HG03457 (cell line): ENCODE results near the gene PRR12.

Source experiments
- ATAC-seq: cut with Tn5 transposase; IDR thresholded peaks from one replicate; pipeline ENCODE4 v1.9.1; 2021; ENCODE audit warnings: moderate number of reproducible peaks; ENCODE audit not compliant: unreplicated experiment

Gene PRR12

DNA sequence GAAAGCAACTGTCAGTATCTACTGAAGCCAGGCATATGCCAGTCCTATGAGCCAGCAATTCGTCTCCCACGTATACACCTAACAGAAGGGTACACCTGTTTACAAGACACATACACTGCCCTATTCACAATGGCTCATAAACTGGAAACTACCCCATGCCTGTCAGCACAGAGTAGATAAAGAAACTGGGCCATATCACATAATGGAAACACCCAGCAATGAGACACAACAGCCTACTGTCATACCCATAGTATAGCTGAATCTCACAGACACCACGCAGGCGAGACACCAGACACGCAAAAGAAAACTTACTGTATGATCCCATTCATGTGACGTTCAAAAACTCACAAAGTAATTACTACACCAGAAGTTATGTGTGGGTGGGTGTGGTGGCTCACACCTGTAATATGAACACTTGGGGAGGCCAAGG is 26.4 kb upstream of the PRR12 start:
- no peak for ATAC-seq

DNA sequence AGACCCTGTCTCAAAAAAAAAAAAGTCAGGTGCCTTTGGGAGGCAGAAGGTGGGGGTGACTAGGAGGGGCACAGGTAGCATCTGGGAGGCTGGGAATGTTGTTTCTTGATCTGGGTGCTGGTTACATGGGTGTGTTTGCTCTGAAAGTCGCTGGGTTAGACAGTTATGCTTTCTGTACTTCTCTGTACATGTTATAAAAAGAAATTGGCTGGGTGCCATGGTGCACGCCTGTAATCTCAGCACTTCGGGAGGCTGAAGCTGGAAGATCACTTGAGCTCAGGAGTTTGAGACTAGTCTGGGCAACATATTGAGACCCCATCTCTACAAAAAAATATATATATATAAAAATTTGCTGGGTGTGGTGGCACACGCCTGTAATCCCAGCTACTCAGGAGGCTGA is 25.7 kb upstream of the PRR12 start:
- no peak for ATAC-seq

DNA sequence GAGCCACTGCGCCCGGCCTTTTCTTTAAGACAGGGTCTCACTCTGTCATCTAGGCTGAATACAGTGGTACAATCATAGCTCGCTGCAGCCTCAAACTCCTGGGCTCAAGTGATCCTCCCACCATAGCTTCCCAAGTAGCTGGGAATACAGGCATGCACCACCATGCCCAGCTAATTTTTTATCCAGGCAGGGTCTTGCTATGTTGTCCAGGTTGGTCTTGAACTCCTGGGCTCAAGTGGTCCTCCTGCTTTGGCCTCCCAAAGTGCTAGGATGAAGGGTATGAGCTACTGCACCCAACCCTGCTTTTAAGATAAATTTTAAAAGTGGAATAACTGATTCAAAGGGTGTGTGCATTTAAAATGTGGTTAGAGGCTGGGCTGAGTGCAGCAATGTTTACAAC is 24.7 kb upstream of the PRR12 start:
- no peak for ATAC-seq

DNA sequence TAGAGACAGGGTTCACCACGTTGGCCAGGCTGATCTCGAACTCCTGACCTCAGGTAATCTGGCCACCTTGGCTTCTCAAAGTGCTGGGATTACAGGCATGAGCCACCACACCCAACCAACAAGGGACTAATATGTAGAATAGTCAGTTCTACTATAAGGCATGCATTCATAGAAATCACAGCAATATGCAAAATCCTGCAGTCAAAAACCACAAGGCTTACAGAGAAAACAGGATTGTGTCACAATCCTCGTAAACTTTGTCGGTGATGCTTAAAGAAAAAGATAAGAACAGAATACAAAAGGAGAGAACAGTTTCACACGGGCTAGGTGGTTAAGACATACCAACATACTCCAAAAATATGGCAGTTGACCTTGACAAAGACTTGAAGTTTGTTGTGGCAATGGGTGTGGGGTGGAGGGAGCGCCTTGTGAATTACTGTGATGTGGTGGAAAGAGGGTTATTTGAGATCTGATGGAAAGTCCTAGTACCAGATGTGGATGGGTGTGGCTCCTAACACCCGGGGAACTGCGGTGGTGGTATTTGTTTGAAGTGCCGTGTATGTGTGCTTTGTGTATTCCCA is 23.0 kb upstream of the PRR12 start:
- ATAC-seq = no peak

DNA sequence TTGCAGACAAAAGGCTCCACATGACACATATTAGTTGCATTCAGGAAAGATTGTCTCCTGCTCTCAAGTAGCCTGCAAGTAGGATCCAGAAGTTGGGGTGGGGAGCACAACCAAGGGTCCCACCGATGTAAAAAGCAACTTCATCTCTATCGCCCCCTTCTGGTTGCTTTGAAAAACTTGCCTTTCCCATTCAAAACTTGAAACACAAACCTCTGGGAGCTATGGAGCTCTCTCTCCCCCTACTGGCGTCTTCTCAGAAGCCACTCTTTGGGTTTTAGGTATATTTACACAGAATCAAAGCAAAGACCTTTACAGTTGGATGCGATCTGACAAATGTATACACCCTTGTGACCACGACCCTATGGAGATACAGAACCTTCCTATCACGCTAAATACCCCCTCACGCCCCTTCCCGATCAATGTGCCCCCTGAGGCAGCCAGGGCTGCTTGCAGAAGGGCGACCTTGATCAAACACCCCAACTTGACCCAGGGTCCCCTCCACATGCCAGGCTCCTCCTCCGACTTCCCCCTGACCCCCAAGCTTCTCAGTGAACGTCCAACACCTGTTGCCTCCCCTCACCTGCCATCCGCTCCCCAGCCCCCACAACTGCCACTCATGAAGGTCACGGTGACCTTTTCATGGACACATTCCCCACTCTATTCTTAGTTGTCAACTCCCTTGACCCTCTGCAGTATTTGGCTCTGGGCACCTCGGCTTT is 20.7 kb upstream of the PRR12 start:
- no peak for ATAC-seq

DNA sequence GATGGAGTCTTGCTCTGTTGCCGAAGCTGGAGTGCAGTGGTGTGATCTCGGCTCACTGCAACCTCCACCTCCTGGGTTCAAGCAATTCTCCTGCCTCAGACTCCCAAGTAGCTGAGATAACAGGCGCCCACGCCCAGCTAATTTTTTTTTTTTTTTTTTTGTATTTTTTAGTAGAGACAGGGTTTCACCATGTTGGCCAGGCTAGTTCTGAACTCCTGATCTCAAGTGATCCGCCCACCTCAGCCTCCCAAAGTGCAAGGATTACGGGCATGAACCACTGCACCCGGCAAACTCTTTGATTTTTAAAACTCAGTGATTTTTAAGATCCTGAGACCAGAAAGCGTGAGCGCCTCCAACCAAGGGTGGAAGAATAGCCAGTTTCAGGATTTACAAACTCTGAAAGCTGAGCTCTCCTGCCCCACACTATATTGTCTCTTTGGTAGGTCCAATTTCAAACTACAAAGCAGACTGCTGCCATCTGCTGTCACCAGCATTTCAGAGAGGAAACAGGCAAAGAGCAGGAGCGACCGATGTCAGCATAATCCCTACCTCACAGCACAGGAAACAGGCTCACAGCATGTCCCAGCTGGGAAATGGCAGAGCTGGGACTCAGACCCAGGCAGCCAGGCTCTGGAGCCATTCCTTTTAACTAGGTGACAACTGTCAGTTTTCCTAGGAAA is 19.8 kb upstream of the PRR12 start:
- ATAC-seq = no peak

DNA sequence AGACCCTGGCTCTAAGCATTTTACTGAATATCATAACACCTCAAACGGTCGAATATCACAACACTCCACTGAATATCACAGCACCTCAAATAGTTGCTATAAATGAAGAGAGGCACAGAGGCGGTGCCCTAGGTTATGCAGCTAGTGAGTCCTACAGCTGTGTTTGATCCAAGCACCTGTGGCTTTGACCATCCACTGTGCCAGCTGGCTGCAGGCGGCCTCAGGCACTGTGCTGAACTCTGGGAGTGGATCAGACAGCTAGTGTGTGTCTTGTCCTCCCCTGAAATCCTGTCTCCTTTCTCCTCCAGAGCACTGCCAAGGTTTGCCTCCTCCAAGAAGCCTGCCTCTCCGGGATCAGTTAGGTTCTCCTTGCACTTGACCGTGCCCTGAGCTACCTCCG is 18.0 kb upstream of the PRR12 start:
- no peak for ATAC-seq

DNA sequence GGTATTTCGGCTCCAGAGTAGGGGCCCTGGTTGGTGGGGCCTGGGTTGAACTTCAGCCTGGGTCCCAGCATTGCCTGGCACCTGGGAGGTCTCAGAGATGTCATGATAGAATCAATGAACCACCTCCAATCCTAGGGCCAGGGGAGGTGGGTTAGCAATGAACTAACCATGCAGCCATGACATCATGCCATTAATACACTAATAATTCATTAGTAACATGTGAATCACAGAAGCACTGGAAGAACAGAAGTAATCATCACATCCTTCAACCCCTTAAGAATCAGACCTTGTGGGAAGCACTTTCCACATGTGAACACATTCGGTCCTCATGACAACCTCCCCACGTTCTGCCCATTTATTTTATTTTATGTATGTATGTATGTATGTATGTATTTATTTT is 17.6 kb upstream of the PRR12 start:
- ATAC-seq = no peak

DNA sequence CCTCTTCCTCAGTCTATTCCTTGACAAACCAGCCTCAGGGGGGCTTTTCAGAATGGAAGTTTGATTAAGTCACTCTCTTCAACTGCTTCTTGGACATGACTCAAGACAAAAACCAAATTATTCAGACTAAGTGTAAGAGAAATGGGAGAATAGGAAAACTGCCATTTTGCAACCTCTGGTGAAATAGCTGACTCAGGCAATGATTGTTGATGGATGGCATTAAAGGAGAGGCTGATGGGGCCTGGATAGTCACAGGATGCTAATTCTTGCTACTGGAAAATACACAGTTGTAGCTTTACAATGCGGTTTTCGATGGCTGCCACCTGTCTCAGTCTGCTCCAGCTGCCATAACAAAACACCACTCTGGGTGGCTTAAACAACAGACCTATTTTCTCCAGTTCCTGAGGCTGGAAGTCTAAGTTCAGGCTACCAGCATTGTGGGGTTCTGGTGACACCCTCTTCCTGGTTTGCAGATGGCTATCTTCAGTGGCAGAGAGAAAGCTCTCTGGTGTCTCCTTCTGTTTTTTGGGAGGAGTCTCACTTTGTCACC is 16.7 kb upstream of the PRR12 start:
- no peak for ATAC-seq

DNA sequence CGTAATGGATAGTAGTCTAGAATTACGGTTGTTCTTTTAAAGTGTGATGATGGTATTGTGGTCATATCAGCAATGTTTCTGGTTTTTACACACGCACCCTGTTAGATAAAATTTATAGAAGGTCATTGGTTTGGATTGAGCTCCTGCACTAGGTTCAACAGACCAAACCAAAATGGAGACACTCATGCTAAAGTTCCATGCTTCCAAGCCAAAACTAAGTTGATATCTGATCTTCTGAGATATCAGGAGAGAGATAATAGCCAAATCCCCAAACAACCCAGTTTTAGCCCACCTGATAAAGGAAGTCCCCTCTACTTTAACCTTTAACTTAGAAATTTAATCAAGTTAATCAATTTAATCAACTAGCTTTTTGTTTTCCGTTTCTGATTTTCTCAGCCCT is 11.8 kb upstream of the PRR12 start:
- ATAC-seq = no peak

DNA sequence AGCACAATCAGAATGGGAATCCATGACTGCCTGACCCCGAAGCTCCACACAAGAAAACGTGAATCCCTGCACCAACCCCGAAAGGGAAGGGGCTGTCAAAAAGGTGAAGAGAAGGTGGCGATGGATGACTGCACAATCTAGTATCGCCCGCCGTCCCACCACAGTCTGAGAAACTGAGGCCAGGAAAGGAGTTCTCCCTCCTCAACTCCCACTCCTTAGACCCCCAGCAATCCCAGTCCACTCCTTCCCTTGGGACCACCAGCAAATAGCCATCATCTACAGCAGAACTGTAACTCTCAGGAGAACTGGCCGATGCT is 11.1 kb upstream of the PRR12 start:
- peak; percentile 17 for ATAC-seq

DNA sequence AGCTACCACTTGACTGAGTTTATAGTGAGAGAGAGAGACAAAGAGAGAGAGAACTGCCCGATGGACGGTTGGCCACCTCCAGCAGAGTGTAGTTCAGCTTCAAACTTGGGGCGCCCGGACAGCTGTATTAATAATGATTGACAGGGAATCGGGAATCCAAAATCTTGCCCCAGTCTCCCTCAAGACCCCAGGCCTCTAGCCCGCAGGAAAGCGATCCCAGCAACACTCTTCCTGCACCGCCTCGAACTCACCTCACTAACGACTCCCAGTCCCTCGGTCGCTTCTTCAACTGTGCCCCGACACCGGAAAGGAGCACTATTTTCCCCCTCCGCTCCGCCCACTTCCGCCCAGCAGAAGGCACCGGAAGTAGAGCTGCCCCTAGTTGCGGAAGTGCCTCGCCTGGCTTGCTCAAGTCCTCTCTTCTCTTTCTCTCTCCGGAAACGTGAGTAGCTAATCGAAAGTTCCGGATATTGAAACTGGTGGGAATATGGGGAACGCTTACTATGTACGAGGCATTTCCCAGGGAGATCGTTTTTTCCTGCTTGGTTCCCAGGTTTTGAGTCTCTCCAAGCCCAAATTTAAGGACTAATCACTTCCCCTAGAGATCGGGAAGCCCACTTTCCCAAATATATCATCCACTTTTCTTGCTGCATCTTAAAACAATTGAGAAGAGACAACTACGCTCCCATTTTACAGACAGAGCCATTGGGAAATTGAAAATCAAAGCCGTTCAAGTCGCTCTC is 10.5 kb upstream of the PRR12 start, which contains the start of gene NOSIP:
NOSIP (minus strand) TSS at position 293 of the 743 bp plus-strand sequence. CDS start 19,865 bp downstream, outside the sequence.
- ATAC-seq = peak; percentile 70

DNA sequence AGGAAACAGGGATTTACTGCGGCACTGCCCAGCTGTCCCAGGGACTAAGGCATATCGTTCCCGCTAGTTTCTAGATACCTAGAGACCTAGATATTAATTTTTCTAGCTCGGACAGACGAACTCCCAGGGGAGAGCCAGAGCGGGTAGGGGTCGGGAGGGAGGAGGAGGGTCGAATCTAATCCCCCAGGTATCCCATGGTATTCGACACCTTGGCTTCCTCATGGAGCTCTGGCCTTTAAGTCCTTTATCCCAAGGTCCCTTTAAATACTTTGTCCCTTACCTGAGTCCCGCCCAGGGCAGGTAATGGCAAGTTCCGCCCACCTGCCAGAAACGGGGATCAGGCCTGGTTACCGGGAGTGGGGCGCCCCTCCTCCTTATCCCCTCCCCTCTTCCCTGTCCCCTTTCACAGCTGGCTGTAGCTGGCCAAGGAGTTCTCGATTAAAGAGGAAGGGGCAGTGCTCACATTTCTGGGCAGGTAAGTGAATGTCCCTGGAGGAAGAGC is 9.9 kb upstream of the PRR12 start, which contains the start of gene PRRG2:
PRRG2 (plus strand) TSS at position 310 of the 502 bp plus-strand sequence. CDS start 1,904 bp downstream, outside the sequence.
- no peak for ATAC-seq

DNA sequence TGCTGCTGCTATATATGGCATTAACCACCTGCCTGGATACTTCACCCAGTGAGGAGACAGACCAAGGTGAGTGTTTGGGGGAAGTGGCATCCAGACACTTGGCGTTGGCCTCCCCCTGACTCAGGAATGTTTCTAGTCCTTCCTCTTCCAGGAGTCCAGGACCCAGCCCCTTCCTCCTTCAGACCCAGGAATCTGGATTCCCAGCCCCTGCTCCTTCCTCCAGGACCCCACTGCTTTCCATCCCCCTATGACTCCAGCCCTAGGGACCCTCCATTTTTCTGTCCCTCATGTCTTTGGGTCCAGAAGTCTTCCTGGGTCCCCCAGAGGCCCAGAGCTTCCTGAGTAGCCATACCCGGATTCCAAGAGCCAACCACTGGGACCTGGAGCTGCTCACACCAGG is 7.7 kb upstream of the PRR12 start:
- no peak for ATAC-seq

DNA sequence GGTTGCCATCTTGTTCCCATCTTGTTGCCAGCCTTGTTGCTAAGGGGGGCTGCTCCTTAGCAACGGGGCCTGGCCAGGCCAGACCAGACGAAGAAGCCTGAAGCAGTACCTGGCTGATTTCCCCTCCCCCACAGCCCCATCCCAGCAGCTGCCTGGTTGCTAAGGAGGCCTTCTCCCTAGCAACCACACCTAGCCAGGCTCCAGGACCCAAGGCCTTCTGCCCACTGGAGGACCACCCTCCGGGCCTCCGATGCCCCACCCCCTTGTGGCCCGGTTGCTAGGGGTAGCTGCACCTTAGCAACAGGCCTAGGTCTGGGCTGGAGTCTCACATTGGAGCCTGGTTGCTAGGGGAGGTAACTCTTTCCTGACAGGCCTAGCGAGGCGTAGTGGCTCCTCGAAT is 6.0 kb upstream of the PRR12 start:
- no peak for ATAC-seq

DNA sequence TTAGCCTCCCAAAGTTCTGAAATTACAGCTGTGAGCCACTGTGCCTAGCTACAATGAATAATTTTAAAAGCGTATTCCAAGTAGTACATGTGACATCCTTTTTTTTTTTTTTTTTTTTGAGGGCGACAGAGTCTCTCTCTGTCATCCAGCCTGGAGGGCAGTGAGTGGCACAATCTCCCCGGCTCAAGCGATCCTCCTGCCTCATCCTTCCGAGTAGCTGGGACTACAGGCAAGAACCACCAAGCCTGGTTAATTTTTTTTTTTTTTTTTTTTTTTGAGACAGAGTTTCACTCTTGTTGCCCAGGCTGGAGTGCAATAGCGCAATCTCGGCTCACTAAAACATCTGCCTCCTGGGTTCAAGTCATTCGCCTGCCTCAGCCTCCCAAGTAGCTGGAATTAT is 3.8 kb upstream of the PRR12 start:
- ATAC-seq = no peak

DNA sequence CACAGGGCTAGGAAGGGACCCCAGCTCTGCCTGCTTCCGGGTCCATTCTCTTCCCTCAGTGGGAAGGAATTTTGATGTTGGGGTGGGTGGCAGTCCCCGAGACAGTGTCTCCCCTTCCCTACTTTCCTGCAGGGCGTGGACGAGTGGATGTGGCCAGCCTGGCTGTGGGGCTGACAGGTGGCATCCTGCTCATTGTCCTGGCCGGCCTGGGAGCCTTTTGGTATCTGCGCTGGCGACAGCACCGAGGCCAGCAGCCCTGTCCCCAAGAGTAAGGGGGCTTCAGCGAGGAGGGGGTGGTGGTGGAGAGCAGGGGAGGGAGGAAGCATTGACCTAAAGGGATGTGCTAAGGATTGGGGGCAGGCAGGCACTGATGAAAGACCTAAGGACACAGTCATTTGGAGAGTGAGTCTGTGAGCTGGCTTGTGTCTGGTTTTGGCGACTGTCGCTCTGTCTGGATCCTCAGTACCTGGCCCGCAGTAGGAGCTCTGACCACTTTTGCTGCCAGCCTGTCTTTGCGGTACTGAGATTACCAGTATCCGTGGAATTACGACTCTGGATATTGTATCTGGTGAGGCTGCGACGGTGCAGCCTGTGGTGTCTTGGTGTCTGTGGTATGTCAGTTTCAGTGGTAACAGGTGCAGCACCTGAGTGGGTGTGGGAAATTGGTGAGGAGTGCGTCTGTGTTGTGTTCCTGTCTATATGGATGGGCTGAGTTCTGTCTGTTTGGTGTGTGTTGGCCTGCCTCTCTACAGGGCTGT is 2.4 kb upstream of the PRR12 start:
- ATAC-seq = no peak

DNA sequence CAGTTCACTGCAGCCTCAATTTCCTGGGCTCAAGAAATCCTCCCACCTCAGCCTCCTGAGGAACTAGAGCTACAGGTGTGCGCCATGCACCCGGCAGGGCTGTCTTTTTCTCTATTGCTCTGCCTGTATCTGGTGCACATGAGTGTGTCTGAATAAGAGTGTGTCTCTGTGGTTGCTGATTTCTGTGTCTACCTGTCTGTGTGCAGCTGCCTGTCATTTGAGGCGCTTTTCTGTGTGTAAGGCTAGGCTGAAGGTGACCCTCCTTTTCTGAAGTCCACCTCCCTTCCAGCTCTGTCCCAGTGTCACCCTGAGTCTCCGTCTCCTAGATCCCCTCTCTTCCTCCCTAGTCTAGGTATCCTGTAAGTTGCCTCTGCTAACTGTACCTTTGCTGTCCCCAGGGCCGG is 1.5 kb upstream of the PRR12 start:
- no peak for ATAC-seq

DNA sequence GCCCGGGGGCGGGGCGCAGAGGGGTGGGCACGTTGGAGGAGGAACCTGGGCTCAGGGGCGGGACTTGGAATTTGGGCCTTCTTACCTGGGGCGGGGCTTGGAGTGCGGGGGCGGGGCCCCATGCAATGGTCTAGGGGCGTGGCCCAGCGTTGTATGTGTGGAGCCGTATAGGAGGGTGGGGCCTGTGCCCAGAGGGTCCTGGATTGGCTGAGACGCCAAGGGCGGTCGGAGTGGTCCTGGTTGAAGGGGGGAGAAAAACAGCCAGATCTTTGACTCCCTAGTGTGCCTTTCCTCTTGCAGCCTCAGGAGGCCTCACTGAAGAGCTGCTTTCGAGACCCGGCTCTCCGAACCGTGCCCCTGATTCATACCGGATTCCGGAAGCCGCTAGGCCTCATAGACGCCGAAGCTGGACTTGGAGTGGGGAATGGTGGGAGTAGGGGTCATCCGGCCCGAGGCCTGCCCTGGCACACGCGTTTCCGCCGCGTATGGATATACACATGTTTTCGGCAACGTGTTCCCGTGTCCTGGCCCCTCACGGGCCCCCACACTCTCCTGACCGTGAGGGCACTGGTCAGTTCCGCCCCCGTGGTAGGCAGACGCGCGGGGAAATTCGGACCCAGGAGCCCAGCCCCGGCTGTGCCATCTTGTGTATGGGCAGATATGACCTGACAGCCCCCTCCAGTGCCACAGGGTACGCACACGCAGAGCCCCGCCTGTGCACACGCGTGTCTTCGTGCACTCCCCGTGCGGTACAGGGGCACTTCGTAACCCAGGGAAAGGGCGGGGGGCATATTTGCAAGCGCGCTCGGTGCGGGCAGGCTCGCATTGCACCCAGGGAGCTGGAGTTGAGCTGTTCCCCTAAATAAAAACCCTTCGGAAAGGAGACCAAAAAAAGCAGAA is 661 bp upstream of the PRR12 start:
- ATAC-seq = peak; percentile 47
